Thyroid gland (tissue), 4 donors: ENCODE data around the gene CPD. TPM values are rescaled to one million over a fixed set of nuclear protein-coding genes. Genes with fewer than 3 reads are reported as not detected.

Experiments used
- DNase-seq, 2 donors: peaks; one replicate each; pipeline ENCODE4 v3.0.0-alpha.2; 2019
- H3K27ac ChIP-seq, 3 donors: fragments of 200-600 bp; sonication (generic); 1 replicate in 2 of 3; 2 replicates in 1 of 3; pipeline ENCODE4 v1.5.1; 2016 to 2019; ENCODE audit warnings: mild to moderate bottlenecking in 1 of 3, moderate library complexity in 1 of 3
- H3K27me3 ChIP-seq: fragments of 200-600 bp; sonication (generic); one replicate; pipeline ENCODE4 v1.5.1; 2019
- H3K36me3 ChIP-seq, 2 donors: fragments of 200-600 bp; sonication (generic); one replicate each; pipeline ENCODE4 v1.5.1; 2016 to 2019
- H3K4me1 ChIP-seq, 2 donors: fragments of 200-600 bp; sonication (generic); one replicate each; pipeline ENCODE4 v1.5.1; 2017 to 2019
- H3K4me3 ChIP-seq, 3 donors: fragments of 200-600 bp; sonication (generic); replicated peaks in 1 of 3; 1 replicate in 2 of 3; 2 replicates in 1 of 3; pipeline ENCODE4 v1.5.1; 2016; ENCODE audit warnings: mild to moderate bottlenecking in 1 of 3
- H3K9me3 ChIP-seq: fragments of 200-600 bp; sonication (generic); one replicate; pipeline ENCODE4 v1.5.1; 2017
- POLR2A ChIP-seq, 2 donors: fragments of 450-650 bp; IDR thresholded peaks; one replicate each; pipeline ENCODE4 v1.6.1; 2017; ENCODE audit warnings: antibody characterized with exemption in 2 of 2, mild to moderate bottlenecking in 2 of 2, moderate library complexity in 1 of 2
- WGBS, 2 donors: methylation state at CpG; one replicate each; pipeline ENCODE4 v1.1.5; 2017; 5-methylcytosine and 5-hydroxymethylcytosine counted together
- intact Hi-C: fragments of 100-400 bp; cut with DNase I; formaldehyde crosslinking; loops from one replicate; pipeline ENCODE4 v1.15.1; 2023
- total RNA-seq, 4 donors: library from RNA; depleted of rRNA; stranded (reverse); fragments of >200 nt; gene quantifications; one replicate each; pipeline ENCODE4 v1.2.3, GENCODE V29; 2016
- TF ChIP-seq, protein P1 (sequence below), 6 experiments: fragments of 200-600 bp in 3 of 6; fragments of 450-650 bp in 3 of 6; sonication (generic) in 3 of 6; IDR thresholded peaks; one replicate each; pipeline ENCODE4 v1.5.1; 2016 to 2019; ENCODE audit warnings: antibody characterized with exemption in 6 of 6, mild to moderate bottlenecking in 2 of 6, inconsistent platforms in 1 of 6, moderate library complexity in 1 of 6

Gene CPD
- total RNA-seq, 4 donors from 2014 or later = 58.2 to 102 (median 79.9) TPM

DNA sequence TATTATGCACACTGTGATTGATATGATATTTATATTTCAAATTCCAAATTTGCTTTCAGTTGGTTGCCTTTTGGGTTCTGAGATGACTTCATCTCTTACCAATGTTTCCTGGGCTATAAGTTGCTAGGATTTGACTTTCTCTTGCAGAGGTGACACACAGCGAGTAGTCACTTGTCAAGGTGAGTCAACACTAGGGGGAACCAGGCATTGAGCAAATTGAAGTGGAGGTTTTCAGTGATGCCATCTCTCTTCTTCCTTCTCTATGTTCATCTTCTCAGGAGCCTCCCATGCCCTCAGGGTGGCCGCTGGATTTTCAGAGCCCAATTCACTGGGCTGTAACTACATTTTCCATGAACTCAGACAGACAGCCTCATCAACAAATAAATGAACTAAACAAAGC is 6.0 kb upstream of the CPD start:
- Histone ChIP-seq H3K4me3 (no peak overlapping the region), H3K36me3 (no peaks in the 10 kb centered on the region), H3K27ac (no peak overlapping the region), H3K9me3 (no peaks in the 10 kb centered on the region), H3K4me1 (peaks cover 12 to 48% of the 10 kb centered on the region in 2 donors), H3K27me3 (no peaks in the 10 kb centered on the region)
- no peak for TF ChIP-seq POLR2A (IDR thresholded peaks at IDR 0.05)
- WGBS, 2 donors = 93 to 97% methylated on average over 2 of the region's 2 CpGs
- intact Hi-C loops = no loop called here
- no peak for DNase-seq

DNA sequence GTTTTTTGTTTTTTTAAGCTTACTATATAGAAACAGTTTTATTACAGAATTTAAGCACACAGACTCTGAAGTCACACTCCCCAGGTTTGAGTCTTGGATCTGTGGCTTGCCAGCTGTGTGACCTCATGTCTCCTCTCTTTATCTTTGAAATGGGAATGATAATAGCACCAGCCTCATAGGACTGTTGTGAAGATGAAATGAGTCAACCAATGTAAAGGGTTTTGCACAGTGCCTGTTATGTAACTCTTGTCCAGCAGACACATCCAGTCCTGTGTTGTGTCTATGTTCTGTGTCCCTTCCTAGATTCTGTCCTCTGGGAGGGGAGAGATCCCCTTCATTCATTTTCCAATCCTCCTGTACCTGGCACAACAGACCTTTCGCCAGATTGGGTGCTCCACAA is 3.1 kb upstream of the CPD start:
- WGBS, 2 donors = 96 to 100% methylated on average over 1 of the region's 1 CpG
- Histone ChIP-seq H3K27me3 (no peaks in the 10 kb centered on the region), H3K36me3 (no peaks in the 10 kb centered on the region), H3K4me1 (peaks cover 11 to 26% of the 10 kb centered on the region in 2 donors), H3K27ac (no peak overlapping the region), H3K4me3 (no peak overlapping the region), H3K9me3 (no peaks in the 10 kb centered on the region)
- no peak for DNase-seq
- intact Hi-C loops = no loop called here
- TF ChIP-seq, protein P1, sequence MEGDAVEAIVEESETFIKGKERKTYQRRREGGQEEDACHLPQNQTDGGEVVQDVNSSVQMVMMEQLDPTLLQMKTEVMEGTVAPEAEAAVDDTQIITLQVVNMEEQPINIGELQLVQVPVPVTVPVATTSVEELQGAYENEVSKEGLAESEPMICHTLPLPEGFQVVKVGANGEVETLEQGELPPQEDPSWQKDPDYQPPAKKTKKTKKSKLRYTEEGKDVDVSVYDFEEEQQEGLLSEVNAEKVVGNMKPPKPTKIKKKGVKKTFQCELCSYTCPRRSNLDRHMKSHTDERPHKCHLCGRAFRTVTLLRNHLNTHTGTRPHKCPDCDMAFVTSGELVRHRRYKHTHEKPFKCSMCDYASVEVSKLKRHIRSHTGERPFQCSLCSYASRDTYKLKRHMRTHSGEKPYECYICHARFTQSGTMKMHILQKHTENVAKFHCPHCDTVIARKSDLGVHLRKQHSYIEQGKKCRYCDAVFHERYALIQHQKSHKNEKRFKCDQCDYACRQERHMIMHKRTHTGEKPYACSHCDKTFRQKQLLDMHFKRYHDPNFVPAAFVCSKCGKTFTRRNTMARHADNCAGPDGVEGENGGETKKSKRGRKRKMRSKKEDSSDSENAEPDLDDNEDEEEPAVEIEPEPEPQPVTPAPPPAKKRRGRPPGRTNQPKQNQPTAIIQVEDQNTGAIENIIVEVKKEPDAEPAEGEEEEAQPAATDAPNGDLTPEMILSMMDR (IDR thresholded peaks at IDR 0.05) = no peak
- no peak for TF ChIP-seq POLR2A (IDR thresholded peaks at IDR 0.05)

DNA sequence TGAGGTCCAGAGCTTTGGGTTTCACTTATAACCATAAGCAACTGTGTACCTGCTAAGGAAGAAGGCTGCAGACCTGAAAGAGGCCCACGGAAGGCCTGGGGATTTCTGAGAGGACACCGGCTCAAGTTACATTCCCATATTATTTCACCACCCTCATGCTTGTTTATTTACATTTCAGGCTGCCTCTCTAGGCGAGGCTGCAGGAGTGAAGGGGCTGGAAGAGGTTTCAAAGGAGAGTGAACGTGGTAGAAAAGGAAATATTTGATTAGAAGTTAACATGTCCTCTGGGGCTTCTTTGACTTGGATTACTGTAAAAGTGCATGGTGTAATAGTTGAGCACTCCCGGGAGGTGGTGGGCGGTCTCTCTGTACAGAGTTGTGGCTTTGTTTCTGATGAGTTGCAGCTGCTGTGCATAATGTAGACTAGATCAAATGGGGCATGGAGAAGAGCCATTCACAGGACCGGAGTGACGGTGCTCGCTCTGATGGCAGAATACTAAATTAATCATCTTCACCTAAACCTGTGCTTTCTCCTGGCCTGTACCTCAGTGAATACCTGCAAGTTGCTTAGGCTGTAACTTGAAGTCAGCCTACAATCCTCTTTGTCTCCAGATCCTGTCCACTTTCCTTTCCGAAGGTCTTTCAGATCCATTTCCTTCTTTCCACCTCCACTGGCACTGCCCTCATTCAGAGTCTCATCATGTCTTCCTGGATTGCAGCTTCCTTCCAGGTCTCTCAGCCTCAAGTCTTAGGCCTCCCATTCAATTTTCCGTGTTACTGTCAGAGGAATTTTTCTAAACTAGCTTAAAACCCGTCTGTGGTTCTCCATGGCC is 1.9 kb upstream of the CPD start:
- TF ChIP-seq, protein P1 (IDR thresholded peaks at IDR 0.05) = no peak
- TF ChIP-seq POLR2A (IDR thresholded peaks at IDR 0.05) = no peak
- peak in 1 of 2 donors; percentile 16 for DNase-seq
- Histone ChIP-seq H3K4me1 (peaks cover 20 to 30% of the 10 kb centered on the region in 2 donors), H3K27me3 (no peaks in the 10 kb centered on the region), H3K36me3 (no peaks in the 10 kb centered on the region), H3K4me3 (no peak overlapping the region), H3K9me3 (no peaks in the 10 kb centered on the region), H3K27ac (peak overlapping the region in 1 of 3 donors; percentile 1)
- 47 to 53% methylated on average over 12 of the region's 12 CpGs for WGBS, 2 donors
- intact Hi-C loops = no loop called here

DNA sequence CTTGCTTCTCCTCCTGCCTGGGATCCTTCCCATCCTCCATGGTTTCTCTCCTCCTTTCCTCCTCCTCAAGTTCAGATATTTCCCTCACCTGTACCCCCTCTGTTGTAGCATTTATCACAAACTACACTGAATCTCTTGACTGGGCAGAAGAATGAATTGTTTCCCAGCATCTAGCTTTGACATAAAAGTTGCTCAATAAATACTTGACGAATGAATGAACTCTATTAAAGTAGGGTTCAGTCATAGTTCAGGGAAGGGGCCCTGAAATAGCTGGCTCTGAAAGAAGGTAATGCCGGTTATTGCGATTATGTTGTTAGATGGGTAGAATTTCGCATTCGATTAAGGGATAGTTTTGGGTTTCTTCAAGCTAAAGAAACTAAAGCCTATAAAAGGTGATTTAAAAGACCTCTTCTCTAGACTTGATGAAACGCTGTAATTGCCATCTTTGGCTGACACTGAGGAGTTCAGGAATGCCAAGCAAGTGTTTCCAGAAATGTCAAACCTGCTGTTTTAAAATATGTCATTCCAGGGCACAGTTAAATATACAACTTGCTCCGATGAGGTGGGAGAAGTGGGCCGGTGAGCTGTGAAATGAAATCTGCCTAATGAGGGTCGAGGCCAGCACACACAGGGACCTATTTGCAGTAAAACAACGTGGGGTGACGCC is 1.0 kb upstream of the CPD start:
- Histone ChIP-seq H3K4me3 (peak overlapping the region in 2 of 3 donors; percentile 83 to 96), H3K4me1 (peaks cover 29 to 30% of the 10 kb centered on the region in 2 donors), H3K36me3 (no peaks in the 10 kb centered on the region), H3K27me3 (no peaks in the 10 kb centered on the region), H3K9me3 (no peaks in the 10 kb centered on the region), H3K27ac (peak overlapping the region in 2 of 3 donors; percentile 70 to 86)
- TF ChIP-seq POLR2A (IDR thresholded peaks at IDR 0.05) = no peak
- TF ChIP-seq, protein P1 (IDR thresholded peaks at IDR 0.05) = no peak
- WGBS, 2 donors = 73 to 74% methylated on average over 11 of the region's 11 CpGs
- no peak for DNase-seq
- intact Hi-C loops = no loop called here

DNA sequence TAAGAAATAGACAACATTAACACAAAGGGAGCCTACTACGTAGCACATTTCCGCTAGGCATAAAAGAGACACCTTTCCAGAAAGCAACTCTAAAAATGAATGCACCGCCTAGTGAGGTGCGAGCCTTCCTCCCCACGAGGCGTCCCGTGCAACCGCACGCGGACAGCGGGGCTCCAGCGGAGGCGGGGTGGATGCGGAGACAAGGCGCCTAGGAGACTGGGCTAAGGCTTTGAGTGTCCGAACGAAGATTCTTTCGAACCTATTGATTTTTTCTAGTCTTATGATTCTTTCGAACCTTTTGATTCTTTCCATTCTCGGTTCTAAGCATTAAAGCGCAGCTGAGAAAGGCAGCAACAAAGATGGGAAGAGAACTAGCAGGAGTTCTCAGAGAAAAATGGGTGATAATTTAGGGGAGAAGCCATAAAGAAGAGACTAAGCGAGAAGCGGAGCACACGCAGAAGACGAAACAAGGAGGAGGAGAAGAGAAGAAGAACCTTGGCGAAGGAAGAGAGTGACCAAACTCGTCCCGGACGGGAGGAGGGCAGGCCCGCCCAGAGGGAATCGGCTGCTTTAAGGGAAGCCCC is 394 bp upstream of the CPD start:
- TF ChIP-seq, protein P1 (IDR thresholded peaks at IDR 0.05) = no peak
- no peak for TF ChIP-seq POLR2A (IDR thresholded peaks at IDR 0.05)
- Histone ChIP-seq H3K27ac (peak overlapping the region in 2 of 3 donors; percentile 70 to 86), H3K9me3 (no peaks in the 10 kb centered on the region), H3K36me3 (no peaks in the 10 kb centered on the region), H3K4me1 (peaks cover 30 to 31% of the 10 kb centered on the region in 2 donors), H3K4me3 (peak overlapping the region; percentile 11 to 96 (median 83)), H3K27me3 (no peaks in the 10 kb centered on the region)
- intact Hi-C loops = no loop called here
- DNase-seq = peak; percentile 31 to 36
- WGBS, 2 donors = 6 to 9% methylated on average over 31 of the region's 31 CpGs
